MM.1S (cell line): ENCODE data around the gene MBD2.

Experiments
- DNase-seq: peaks from one replicate; pipeline ENCODE4 v3.0.0-alpha.2; 2015
- H2AFZ ChIP-seq: fragments of 300-600 bp; sonication (generic); 2 replicates; pipeline ENCODE4 v1.6.0; 2016; ENCODE audit warnings: antibody characterized with exemption, low read length
- H3F3A ChIP-seq: fragments of 300-600 bp; sonication (generic); 2 replicates; pipeline ENCODE4 v1.6.1; 2016; ENCODE audit warnings: mild to moderate bottlenecking, antibody characterized with exemption, low read length, moderate library complexity, mixed read lengths; ENCODE audit not compliant: insufficient read depth
- H3K27ac ChIP-seq: fragments of 300-600 bp; sonication (generic); 2 replicates; pipeline ENCODE4 v1.5.1; 2016; ENCODE audit warnings: mild to moderate bottlenecking, low read length
- H3K27me3 ChIP-seq: fragments of 300-600 bp; sonication (generic); replicated peaks from 2 replicates; pipeline ENCODE4 v1.6.0; 2016; ENCODE audit warnings: low read length; ENCODE audit not compliant: insufficient read depth
- H3K36me3 ChIP-seq: fragments of 300-600 bp; sonication (generic); replicated peaks from 2 replicates; pipeline ENCODE4 v1.6.1; 2016; ENCODE audit warnings: mild to moderate bottlenecking, low read length, mixed read lengths; ENCODE audit not compliant: insufficient read depth
- H3K4me1 ChIP-seq: fragments of 300-600 bp; sonication (generic); 2 replicates; pipeline ENCODE4 v1.6.1; 2016; ENCODE audit warnings: low read length, mixed read lengths
- H3K4me2 ChIP-seq: fragments of 300-600 bp; sonication (generic); 2 replicates; pipeline ENCODE4 v1.6.0; 2016; ENCODE audit warnings: low read depth, low read length
- H3K4me3 ChIP-seq: fragments of 300-600 bp; sonication (generic); 2 replicates; pipeline ENCODE4 v1.5.1; 2016; ENCODE audit warnings: low read length, mixed read lengths
- H3K79me2 ChIP-seq: fragments of 300-600 bp; sonication (generic); 2 replicates; pipeline ENCODE4 v1.6.1; 2016; ENCODE audit warnings: mixed run types, low read length, mixed read lengths
- H3K9ac ChIP-seq: fragments of 300-600 bp; sonication (generic); 2 replicates; pipeline ENCODE4 v1.6.1; 2016; ENCODE audit warnings: low read length, mixed read lengths
- H3K9me2 ChIP-seq: fragments of 300-600 bp; sonication (generic); replicated peaks from 2 replicates; pipeline ENCODE4 v1.6.1; 2016; ENCODE audit warnings: mild to moderate bottlenecking, low read length, mixed read lengths; ENCODE audit not compliant: insufficient read depth
- H3K9me3 ChIP-seq: fragments of 300-600 bp; sonication (generic); replicated peaks from 2 replicates; pipeline ENCODE4 v1.6.1; 2016; ENCODE audit warnings: mild to moderate bottlenecking, low read length, mixed read lengths; ENCODE audit not compliant: insufficient read depth
- H4K20me1 ChIP-seq: fragments of 300-600 bp; sonication (generic); 2 replicates; pipeline ENCODE4 v1.6.1; 2016; ENCODE audit warnings: mild to moderate bottlenecking, low read length, moderate library complexity, mixed read lengths; ENCODE audit not compliant: insufficient read depth
- EZH2 ChIP-seq: fragments of 300-600 bp; sonication (generic); optimal IDR thresholded peaks from 2 replicates; pipeline ENCODE3; 2017; ENCODE audit warnings: low read depth, mild to moderate bottlenecking, antibody characterized with exemption, low read length, mixed read lengths
- EZH2phosphoT487 ChIP-seq: fragments of 300-600 bp; sonication (generic); IDR thresholded peaks from 2 replicates; pipeline ENCODE4 v1.6.1; 2018; ENCODE audit warnings: antibody characterized with exemption, low read length
- TF ChIP-seq, protein P1 (sequence below): fragments of 300-600 bp; sonication (generic); IDR thresholded peaks from 2 replicates; pipeline ENCODE4 v1.5.1; 2016; ENCODE audit warnings: antibody characterized with exemption, low read length, mixed read lengths

The MBD2 gene

DNA sequence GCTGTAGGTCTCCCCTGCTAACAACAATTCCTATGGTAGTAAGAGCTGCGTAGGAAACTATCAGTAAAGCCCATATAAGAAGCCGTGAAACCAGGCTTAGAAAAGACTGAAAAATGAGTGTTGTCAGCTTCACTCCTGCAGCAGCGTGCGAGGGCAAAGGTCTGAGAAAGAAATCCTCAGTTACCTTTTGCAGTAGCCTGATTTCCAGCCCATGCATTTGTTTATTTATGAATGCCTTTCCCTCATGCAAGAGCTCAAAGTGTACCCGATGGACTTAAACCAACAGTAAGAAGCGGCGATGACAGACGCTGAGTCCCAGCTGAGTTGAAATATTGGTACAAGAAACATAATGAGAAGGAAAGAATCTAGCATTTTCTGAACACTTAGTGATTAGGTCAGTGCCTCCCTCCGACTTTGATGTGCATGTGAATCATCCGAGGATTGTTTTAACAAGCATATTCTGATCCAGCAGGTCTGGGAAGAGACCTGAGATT lies 29.8 kb upstream of the MBD2 start:
- Histone ChIP-seq H4K20me1 (no peaks in the 10 kb centered on the region), H3K9ac (no peak overlapping the region), H3K79me2 (no peaks in the 10 kb centered on the region), H3K4me2 (no peak overlapping the region), H3F3A (peaks cover 8% of the 10 kb centered on the region), H3K36me3 (no peaks in the 10 kb centered on the region), H3K9me3 (no peaks in the 10 kb centered on the region), H3K4me1 (peaks cover 17% of the 10 kb centered on the region), H3K4me3 (no peak overlapping the region), H2AFZ (no peak overlapping the region), H3K27me3 (no peaks in the 10 kb centered on the region), H3K27ac (no peak overlapping the region), H3K9me2 (no peaks in the 10 kb centered on the region)
- no peak for DNase-seq
- TF ChIP-seq EZH2phosphoT487 (no peak), EZH2 (no peak)
- TF ChIP-seq, protein P1, sequence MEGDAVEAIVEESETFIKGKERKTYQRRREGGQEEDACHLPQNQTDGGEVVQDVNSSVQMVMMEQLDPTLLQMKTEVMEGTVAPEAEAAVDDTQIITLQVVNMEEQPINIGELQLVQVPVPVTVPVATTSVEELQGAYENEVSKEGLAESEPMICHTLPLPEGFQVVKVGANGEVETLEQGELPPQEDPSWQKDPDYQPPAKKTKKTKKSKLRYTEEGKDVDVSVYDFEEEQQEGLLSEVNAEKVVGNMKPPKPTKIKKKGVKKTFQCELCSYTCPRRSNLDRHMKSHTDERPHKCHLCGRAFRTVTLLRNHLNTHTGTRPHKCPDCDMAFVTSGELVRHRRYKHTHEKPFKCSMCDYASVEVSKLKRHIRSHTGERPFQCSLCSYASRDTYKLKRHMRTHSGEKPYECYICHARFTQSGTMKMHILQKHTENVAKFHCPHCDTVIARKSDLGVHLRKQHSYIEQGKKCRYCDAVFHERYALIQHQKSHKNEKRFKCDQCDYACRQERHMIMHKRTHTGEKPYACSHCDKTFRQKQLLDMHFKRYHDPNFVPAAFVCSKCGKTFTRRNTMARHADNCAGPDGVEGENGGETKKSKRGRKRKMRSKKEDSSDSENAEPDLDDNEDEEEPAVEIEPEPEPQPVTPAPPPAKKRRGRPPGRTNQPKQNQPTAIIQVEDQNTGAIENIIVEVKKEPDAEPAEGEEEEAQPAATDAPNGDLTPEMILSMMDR = no peak

DNA sequence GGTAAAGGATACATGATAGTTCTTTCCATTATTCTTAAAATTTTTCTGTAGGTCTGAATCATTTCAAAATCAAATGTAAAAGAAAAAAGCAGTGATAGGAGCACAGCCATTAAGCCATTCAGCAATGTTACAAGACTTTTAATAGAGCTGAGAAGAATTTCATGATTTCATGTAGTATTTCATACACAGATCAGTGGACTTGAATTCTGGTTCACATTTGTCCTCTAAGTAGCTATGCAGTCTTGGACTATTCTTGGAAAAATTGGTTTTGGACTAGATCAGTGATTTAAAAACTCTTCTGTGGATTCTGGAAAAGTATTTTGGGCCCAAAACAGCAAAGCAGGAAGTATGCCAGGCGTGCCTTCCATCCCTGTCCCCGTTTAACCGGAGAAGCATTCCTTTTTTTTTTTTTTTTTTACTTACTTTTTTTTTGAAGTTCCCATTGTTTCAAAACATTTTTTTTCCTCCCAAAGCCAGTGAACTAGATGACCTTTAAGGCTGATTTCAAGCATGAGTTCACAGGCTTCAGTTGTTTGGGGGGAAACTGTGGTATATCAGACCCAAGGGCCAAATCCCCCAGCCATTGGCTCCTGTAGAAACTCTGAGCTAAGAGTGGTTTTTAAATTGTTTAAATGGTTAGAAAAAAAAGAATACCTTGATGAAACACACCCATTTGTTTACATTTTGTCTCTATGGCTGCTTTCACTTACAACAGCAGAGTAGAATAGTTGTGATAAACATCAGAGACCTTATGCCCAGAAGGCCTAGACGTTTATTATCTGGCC lies 27.3 kb upstream of the MBD2 start:
- Histone ChIP-seq H3K9me2 (no peaks in the 10 kb centered on the region), H3K4me2 (peak overlapping the region; percentile 70; the same call in 1 of the 2 replicates), H3K9me3 (no peaks in the 10 kb centered on the region), H2AFZ (no peak overlapping the region), H3K36me3 (no peaks in the 10 kb centered on the region), H4K20me1 (no peaks in the 10 kb centered on the region), H3K27me3 (no peaks in the 10 kb centered on the region), H3K9ac (no peak overlapping the region), H3K27ac (no peak overlapping the region; the same call in 1 of the 2 replicates), H3F3A (peaks cover 20% of the 10 kb centered on the region), H3K4me3 (no peak overlapping the region), H3K79me2 (no peaks in the 10 kb centered on the region), H3K4me1 (peaks cover 28% of the 10 kb centered on the region)
- TF ChIP-seq EZH2phosphoT487 = no peak
- TF ChIP-seq, protein P1 = no peak
- TF ChIP-seq EZH2 = no peak
- no peak for DNase-seq

DNA sequence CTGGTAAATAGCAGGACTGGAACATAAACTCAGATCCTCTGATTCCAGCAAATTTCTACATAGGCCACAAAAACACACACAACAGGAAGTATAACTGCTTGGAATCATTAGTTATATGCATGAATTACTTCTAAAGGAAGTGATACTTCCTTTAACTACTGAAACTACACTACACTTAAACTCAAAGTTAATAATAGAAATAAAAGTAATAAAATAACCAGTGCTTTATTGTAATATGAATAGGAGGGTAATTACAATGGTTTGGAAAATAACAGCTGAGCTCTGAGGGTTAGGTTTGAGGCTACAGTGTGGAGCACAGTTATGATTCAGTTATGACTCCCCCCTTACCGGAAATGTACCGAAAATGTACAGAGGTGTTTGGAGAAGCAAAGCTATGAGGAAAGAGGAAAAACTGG lies 26.4 kb upstream of the MBD2 start:
- peak overlapping the region; percentile 70 for H3K4me2 ChIP-seq
- no peaks in the 10 kb centered on the region for H3K79me2 ChIP-seq
- H3K9me2 ChIP-seq = no peaks in the 10 kb centered on the region
- DNase-seq = peak; percentile 22
- no peaks in the 10 kb centered on the region for H3K36me3 ChIP-seq
- H3F3A ChIP-seq = peaks cover 23% of the 10 kb centered on the region
- no peaks in the 10 kb centered on the region for H3K27me3 ChIP-seq
- H3K9me3 ChIP-seq = no peaks in the 10 kb centered on the region
- TF ChIP-seq EZH2phosphoT487 (no peak), EZH2 (no peak)
- TF ChIP-seq, protein P1 = no peak
- H4K20me1 ChIP-seq = no peaks in the 10 kb centered on the region
- peaks cover 35% of the 10 kb centered on the region for H3K4me1 ChIP-seq
- H3K27ac ChIP-seq = peak overlapping the region; percentile 38; the same call in 1 of the 2 replicates
- no peak overlapping the region for H3K4me3 ChIP-seq
- H2AFZ ChIP-seq = peak overlapping the region; percentile 41
- H3K9ac ChIP-seq = no peak overlapping the region
